Small intestine (tissue), 7 donors: Measurements from ENCODE around the gene EGFL7. TPM values are rescaled to one million over a fixed set of nuclear protein-coding genes. Genes with fewer than 3 reads are reported as not detected.
A peak's percentile ranks its signal among the peaks of the same experiment; 100 is the strongest.

Source experiments
- DNase-seq, 2 donors: peaks; one replicate each; pipeline versions ENCODE4 v3.0.0 to v3.0.0-alpha.2; 2013
- FAIRE-seq: peaks from 2 replicates; lab custom pipeline; 2012; peaks lifted over from hg19 to GRCh38; lab: Jason Lieb, UNC
- H3K27ac ChIP-seq, 3 donors: one replicate each; pipeline ENCODE4 v1.5.1; 2013; ENCODE audit warnings: low read length in 2 of 3, mild to moderate bottlenecking in 2 of 3, control low read depth in 1 of 3, inconsistent platforms in 1 of 3, low read depth in 1 of 3, moderate library complexity in 1 of 3
- H3K27me3 ChIP-seq, 3 donors: one replicate each; pipeline ENCODE4 v1.6.1; 2013; ENCODE audit warnings: low read length in 3 of 3, inconsistent platforms in 1 of 3; ENCODE audit not compliant: control insufficient read depth in 3 of 3, insufficient read depth in 3 of 3
- H3K36me3 ChIP-seq, 3 donors: one replicate each; pipeline ENCODE4 v1.6.1; 2013; ENCODE audit warnings: low read length in 3 of 3, inconsistent platforms in 1 of 3, low read depth in 1 of 3, mild to moderate bottlenecking in 1 of 3, moderate library complexity in 1 of 3; ENCODE audit not compliant: control insufficient read depth in 3 of 3, insufficient read depth in 2 of 3
- H3K4me1 ChIP-seq, 3 donors: one replicate each; pipeline ENCODE4 v1.6.1; 2013; ENCODE audit warnings: low read length in 2 of 3, inconsistent platforms in 1 of 3, low read depth in 1 of 3, mild to moderate bottlenecking in 1 of 3, moderate library complexity in 1 of 3; ENCODE audit not compliant: control insufficient read depth in 3 of 3, insufficient read depth in 2 of 3
- H3K4me3 ChIP-seq, 3 donors: one replicate each; pipeline ENCODE4 v1.5.1; 2013; ENCODE audit warnings: low read length in 3 of 3, control low read depth in 1 of 3, inconsistent platforms in 1 of 3, low read depth in 1 of 3, mild to moderate bottlenecking in 1 of 3, moderate library complexity in 1 of 3
- H3K9me3 ChIP-seq, 2 donors: one replicate each; pipeline ENCODE4 v1.6.1; 2013; ENCODE audit warnings: low read depth in 1 of 2, low read length in 1 of 2; ENCODE audit not compliant: control insufficient read depth in 2 of 2, insufficient read depth in 1 of 2
- WGBS, 3 donors: extraction: QIAGEN DNeasy Blood & Tissue Kit; methylation state at CpG; one replicate each; pipeline ENCODE4 v1.1.7; 2013; 5-methylcytosine and 5-hydroxymethylcytosine counted together
- polyA plus RNA-seq, 4 donors: library from polyadenylated mRNA; stranded (reverse) in 3 of 4; unstranded in 1 of 4; fragments of 200-250 nt in 3 of 4; fragments of 120-200 nt in 1 of 4; gene quantifications; one replicate each; pipeline versions ENCODE4 v1.2.1 to v1.2.3, GENCODE V29; 2013
- donor health status: healthy with polysubstance abuse.
- donor health status: control.
- donor health status: control.
- donor health status: Bipolar disorder and iron deficiency.
- donor health status: healthy.

The EGFL7 gene
- polyA plus RNA-seq, 4 donors, result 15.4 to 114 (median 34.6) TPM

DNA sequence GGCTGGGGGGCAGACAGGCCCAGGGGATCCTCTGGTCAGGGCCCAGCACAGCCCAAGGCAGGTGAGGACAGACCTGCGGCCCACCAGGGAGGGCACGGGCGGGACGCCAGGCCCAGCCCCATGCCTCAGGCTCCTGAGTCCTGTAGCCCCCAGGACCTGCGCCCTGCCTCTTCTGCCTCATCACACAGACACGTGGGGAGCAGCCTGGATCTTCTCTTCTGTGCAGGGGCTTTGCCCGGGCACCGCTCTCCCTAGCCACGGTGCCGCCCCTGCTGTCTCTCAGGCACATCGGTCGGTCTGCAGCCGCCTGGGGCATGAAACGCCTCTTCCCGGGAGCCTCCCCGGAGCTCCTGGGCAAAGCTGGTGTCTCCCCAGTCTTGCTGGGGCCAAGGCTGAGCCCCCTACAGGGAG is 40.2 kb upstream of the EGFL7 start:
- no peaks in the 10 kb centered on the region for H3K36me3 ChIP-seq
- peaks cover 0 to 62% (median 0%) of the 10 kb centered on the region in 3 donors for H3K27me3 ChIP-seq
- no peak overlapping the region for H3K4me3 ChIP-seq
- no peak for DNase-seq
- peaks cover 3 to 54% (median 15%) of the 10 kb centered on the region in 3 donors for H3K4me1 ChIP-seq
- WGBS, 3 donors, result 81 to 91% (median 87%) methylated on average over 12 to 16 of the region's 16 CpGs
- no peaks in the 10 kb centered on the region for H3K9me3 ChIP-seq
- FAIRE-seq, result no peak
- H3K27ac ChIP-seq, result no peak overlapping the region

DNA sequence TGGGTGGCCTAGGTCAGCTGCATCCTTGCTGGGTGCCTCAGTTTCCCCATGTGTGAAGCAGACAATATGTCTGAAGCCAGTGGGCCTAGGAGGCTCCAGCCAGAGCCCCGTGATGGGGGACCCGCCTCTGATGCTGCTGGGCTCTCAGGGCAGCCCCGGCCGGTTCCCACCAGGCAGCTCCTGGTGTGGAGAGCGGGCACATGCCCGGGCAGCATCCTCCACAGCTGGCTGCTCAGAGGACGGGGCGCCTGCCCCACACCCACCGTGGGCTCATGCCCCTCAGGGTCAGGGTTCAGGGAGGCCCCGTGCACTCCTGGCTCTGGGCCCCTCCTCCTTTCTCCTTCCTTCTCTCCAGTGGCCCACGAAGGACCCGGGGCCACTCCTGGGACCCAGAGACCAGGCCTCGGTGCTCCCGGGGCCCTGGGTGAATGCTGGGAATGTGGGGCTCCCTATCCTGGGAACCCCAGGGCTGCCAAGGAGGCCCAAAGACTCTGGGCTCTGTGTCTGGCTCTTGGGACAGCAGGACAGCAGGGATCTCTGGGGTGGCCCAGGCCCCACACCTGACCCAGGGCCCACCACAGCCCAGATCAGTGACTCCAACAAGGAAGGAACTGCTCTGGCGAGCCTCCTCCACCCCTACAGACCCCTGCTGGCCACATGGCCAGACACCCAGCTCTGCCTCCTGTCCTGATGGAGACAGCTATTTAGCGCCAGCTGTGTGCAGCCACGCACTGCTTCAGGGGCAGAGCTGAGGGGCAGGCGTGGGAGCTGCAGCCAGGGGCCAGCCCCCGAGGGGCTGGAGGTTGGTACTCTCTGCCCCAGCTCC is 39.5 kb upstream of the EGFL7 start:
- 76 to 87% (median 79%) methylated on average over 17 to 19 of the region's 19 CpGs for WGBS, 3 donors
- Histone ChIP-seq H3K27ac (no peak overlapping the region), H3K36me3 (no peaks in the 10 kb centered on the region), H3K9me3 (no peaks in the 10 kb centered on the region), H3K4me3 (no peak overlapping the region), H3K27me3 (peaks cover 0 to 63% (median 0%) of the 10 kb centered on the region in 3 donors), H3K4me1 (peaks cover 3 to 51% (median 15%) of the 10 kb centered on the region in 3 donors)
- FAIRE-seq (no peak), DNase-seq (no peak)

DNA sequence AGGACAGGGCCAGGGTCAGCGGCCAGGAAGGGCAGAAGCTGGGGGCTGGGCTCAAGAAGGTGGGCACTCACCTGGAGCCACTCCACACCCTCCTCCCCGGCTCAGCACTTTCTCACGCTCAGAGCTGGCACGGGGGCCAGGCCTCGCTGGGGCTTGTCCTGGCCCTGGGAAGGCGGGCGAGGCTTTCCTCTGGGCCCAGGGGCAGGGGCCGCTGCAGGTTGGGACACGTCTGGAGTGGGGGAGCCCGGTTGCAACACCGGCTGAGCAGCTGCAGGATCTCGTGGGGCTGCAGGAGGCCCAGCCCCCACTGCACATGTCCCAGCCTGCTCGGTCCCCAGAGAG is 38.9 kb upstream of the EGFL7 start:
- Histone ChIP-seq H3K27ac (no peak overlapping the region), H3K27me3 (peaks cover 0 to 66% (median 0%) of the 10 kb centered on the region in 3 donors), H3K36me3 (no peaks in the 10 kb centered on the region), H3K9me3 (no peaks in the 10 kb centered on the region), H3K4me1 (peaks cover 3 to 46% (median 15%) of the 10 kb centered on the region in 3 donors), H3K4me3 (no peak overlapping the region)
- WGBS, 3 donors, result 28 to 66% (median 34%) methylated on average over 7 to 13 of the region's 13 CpGs
- DNase-seq (no peak), FAIRE-seq (no peak)

- DNase-seq, result peak in 1 of 2 donors; percentile 41
Measured at GRCh38 chr9:136624184-136624951, 38.3 kb upstream of the EGFL7 start.

DNA sequence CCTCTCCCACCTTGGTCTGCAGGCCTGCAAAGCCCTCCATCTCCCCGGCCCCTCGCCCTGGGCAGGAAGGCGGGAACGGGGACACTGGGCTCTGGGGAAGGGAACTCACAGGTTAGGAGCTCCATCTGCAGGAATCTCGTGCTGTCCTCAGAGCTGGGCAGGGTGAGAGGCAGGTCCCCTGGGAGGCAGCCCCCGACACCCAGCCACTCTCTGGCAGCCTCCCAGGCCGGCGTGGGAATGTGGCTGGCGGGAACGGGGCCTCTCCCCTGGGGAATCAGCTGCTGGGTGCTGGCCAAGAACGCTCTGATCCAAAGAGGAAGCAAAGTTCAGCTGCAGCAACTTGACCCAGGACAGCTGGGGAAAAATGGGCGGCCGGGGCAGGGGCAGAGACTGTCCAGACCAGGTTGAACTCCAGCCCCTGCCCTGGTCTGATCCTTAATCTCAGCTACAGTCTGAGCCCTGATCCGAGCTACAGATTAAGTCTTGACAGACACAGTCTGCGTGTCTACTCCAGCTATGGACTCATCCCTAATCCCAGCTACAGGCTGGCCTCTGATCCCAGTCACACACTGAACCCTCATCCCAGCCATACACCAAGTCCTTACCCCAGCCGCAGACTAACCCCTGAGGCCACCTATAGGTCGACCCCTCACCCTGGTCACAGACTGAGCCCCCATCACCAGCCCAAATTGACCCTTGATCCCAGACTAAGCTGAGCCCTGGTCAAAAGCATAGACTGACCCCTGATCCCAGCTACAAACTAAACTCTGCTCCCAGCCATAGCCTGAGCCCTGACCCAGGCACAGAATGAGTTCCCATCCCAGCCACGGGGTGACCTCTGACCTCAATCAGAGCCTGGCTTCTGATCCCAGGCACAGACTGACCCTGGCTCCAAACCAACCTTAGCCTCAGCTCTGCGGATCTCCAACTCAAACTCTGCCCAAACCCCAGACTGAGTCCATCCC is 37.3 kb upstream of the EGFL7 start:
- Histone ChIP-seq H3K4me1 (peaks cover 3 to 44% (median 15%) of the 10 kb centered on the region in 3 donors), H3K9me3 (no peaks in the 10 kb centered on the region), H3K4me3 (no peak overlapping the region), H3K27ac (peak overlapping the region in 2 of 3 donors; percentile 56 to 76), H3K36me3 (no peaks in the 10 kb centered on the region), H3K27me3 (peaks cover 0 to 69% (median 0%) of the 10 kb centered on the region in 3 donors)
- DNase-seq (peak; percentile 75 to 95), FAIRE-seq (no peak)
- whole genome bisulfite sequencing, 3 donors, result 14 to 26% (median 22%) methylated on average over 19 of the region's 19 CpGs

More at GRCh38 chr9:136624184-136624951, 38.3 kb upstream of the EGFL7 start:
- H3K27ac ChIP-seq, result peak overlapping the region in 1 of 3 donors; percentile 56
- no peaks in the 10 kb centered on the region for H3K36me3 ChIP-seq
- no peak overlapping the region for H3K4me3 ChIP-seq
- peaks cover 3 to 44% (median 15%) of the 10 kb centered on the region in 3 donors for H3K4me1 ChIP-seq
- 51 to 67% (median 57%) methylated on average over 16 of the region's 16 CpGs for WGBS, 3 donors
- H3K27me3 ChIP-seq, result peaks cover 0 to 67% (median 0%) of the 10 kb centered on the region in 3 donors
- H3K9me3 ChIP-seq, result no peaks in the 10 kb centered on the region
- no peak for FAIRE-seq

DNA sequence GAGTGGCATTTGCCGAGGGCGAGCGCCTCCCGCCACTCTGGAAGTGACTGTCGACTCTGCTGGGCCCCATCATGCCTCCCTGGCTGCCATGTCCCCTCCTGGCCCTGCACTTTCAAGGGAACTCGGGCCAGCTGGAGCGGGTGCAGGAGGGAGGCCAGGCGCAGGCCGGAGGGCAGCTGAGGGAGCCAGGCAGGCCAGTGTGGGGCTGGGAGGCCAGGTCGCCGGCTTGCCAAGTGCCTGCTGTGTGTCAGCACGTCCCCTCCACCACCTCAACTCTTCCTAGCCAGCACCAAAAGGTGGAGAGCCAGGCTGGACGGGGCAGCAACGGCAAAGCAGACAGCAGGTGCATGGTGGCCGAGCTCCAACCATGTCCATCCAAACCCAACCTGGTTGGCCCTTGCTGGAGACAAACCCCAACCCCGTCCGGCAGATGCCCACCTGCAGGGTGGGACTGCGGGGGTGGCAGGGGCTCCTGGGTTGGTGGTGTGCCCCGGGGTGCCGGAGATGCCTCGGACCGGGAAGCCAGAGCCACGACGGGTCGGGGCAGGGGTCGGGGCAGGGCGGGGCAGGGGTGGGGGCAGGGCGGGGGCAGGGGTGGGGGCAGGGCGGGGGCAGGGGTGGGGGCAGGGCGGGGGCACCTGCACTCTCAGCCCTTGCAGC is 36.5 kb upstream of the EGFL7 start:
- Histone ChIP-seq H3K4me1 (peaks cover 3 to 45% (median 15%) of the 10 kb centered on the region in 3 donors), H3K27ac (peak overlapping the region in 1 of 3 donors; percentile 56), H3K4me3 (no peak overlapping the region), H3K36me3 (no peaks in the 10 kb centered on the region), H3K9me3 (no peaks in the 10 kb centered on the region), H3K27me3 (peaks cover 0 to 67% (median 0%) of the 10 kb centered on the region in 3 donors)
- FAIRE-seq (no peak), DNase-seq (no peak)
- 25 to 61% (median 50%) methylated on average over 22 to 30 of the region's 30 CpGs for WGBS, 3 donors

- Histone ChIP-seq H3K36me3 (no peaks in the 10 kb centered on the region), H3K4me1 (peaks cover 3 to 42% (median 15%) of the 10 kb centered on the region in 3 donors), H3K27me3 (peaks cover 0 to 59% (median 0%) of the 10 kb centered on the region in 3 donors), H3K4me3 (no peak overlapping the region), H3K27ac (no peak overlapping the region), H3K9me3 (no peaks in the 10 kb centered on the region)
- peak; percentile 59 to 71 for DNase-seq
- 8 to 59% (median 24%) methylated on average over 24 to 25 of the region's 25 CpGs for WGBS, 3 donors
- no peak for FAIRE-seq
Measured at GRCh38 chr9:136626740-136627642, 35.7 kb upstream of the EGFL7 start.
